Measurements from ENCODE around the gene C19orf81. TPM values are rescaled to one million over a fixed set of nuclear protein-coding genes. Genes with fewer than 3 reads are reported as not detected.

The C19orf81 gene
- total and polyA plus RNA-seq, 2 of the 8 experiments (the other 6 are each of a cell fraction or from before 2014, with no cell fraction given) = 11.7 to 13.0 TPM

GRCh38 chr19:50647879-50648615, 1.2 kb upstream of the C19orf81 start:
- no peak overlapping the region for H2BK20ac ChIP-seq (ENCODE audit: low read length)
- no peak overlapping the region for H3K23ac ChIP-seq (ENCODE audit: insufficient read length)
- H3K23me2 ChIP-seq (ENCODE audit: low read depth, low read length) = peaks cover 10% of the 10 kb centered on the region; the same call in 1 of the 2 replicates
- no peak overlapping the region for H2BK120ac ChIP-seq (replicated peaks; ENCODE audit: low read depth, low read length)
- H3K4me2 ChIP-seq (ENCODE audit: insufficient read depth in 1 of 2, low read depth in 2 of 2, low read length in 2 of 2) = no peak overlapping the region
- POLR2A ChIA-PET (ENCODE audit: partially characterized antibody) = interaction anchor here (0.6 kb wide), 1 partner anchor 89 kb away, joined by 3 read pairs; no protein-coding TSS in a partner anchor
- H2BK5ac ChIP-seq (ENCODE audit: low read depth, low read length) = no peak overlapping the region
- H3K79me1 ChIP-seq (ENCODE audit: low read depth, low read length) = no peaks in the 10 kb centered on the region
- H2BK12ac ChIP-seq (ENCODE audit: low read depth, low read length) = 0 out of 2 replicates have a peak overlapping the region, but pooled peaks have one; percentile 39
- H3K27me3 ChIP-seq (replicated peaks in 1 of 4; ENCODE audit: control insufficient read depth in 3 of 4, extremely low read depth in 1 of 4, insufficient read depth in 3 of 4, low read length in 3 of 4) = peaks cover 0 to 23% (median 12%) of the 10 kb centered on the region in 4 experiments; a peak in 5 of 7 replicates
- CTCF ChIA-PET (ENCODE audit: partially characterized antibody) = interaction anchor here (0.6 to 3.0 kb wide), 7 partner anchors 9 to 161 kb away, joined by 3 to 11 read pairs (median 5); no protein-coding TSS in a partner anchor
- no peaks in the 10 kb centered on the region for H3K36me3 ChIP-seq (ENCODE audit: control insufficient read depth in 2 of 4, insufficient read depth in 4 of 4, low read length in 3 of 4)
- H3K14ac ChIP-seq (ENCODE audit: insufficient read length) = no peak overlapping the region
- H4K91ac ChIP-seq (replicated peaks; ENCODE audit: insufficient read length, low read length) = no peak overlapping the region
- H3K79me2 ChIP-seq (ENCODE audit: control insufficient read depth in 1 of 2, insufficient read depth in 2 of 2, low read length in 2 of 2) = no peaks in the 10 kb centered on the region
- no peak overlapping the region for H3K56ac ChIP-seq (replicated peaks; ENCODE audit: insufficient read length, low read depth, low read length)
- no peak overlapping the region for H3K4ac ChIP-seq (replicated peaks; ENCODE audit: insufficient read length, low read depth, low read length)
- H3K27ac ChIP-seq (ENCODE audit: low read depth, low read length) = no peak overlapping the region
- H2BK15ac ChIP-seq (ENCODE audit: low read length) = peak overlapping the region; percentile 81; the same call in 1 of the 2 replicates
- H4K8ac ChIP-seq (ENCODE audit: extremely low read depth, insufficient read depth, low read length) = no peak overlapping the region
- H3K9ac ChIP-seq (replicated peaks in 1 of 4; ENCODE audit: extremely low read depth in 1 of 4, low read depth in 3 of 4, low read length in 3 of 4) = no peak overlapping the region
- no peaks in the 10 kb centered on the region for H4K20me1 ChIP-seq (replicated peaks in 1 of 2; ENCODE audit: control insufficient read depth in 1 of 2, insufficient read depth in 2 of 2, low read length in 2 of 2)
- WGBS, 2 experiments (ENCODE audit: extremely low coverage in 1 of 2, insufficient coverage in 1 of 2, insufficient read length in 1 of 2, insufficient replicate concordance in 2 of 2, low coverage in 1 of 2, low lambda C conversion rate in 2 of 2, missing lambda C conversion rate in 1 of 2) = 90% methylated on average over 9 of the region's 10 CpGs; no CpG with 5 or more reads in 1 of the 2 experiments
- no peak overlapping the region for H3K18ac ChIP-seq (ENCODE audit: extremely low read depth, low read length)
- FAIRE-seq (no peak), DNase-seq (ENCODE audit: low read depth in 1 of 2, low spot score in 2 of 2) (no peak)
- no peak overlapping the region for H3K4me3 ChIP-seq (ENCODE audit: extremely low read depth in 1 of 4, insufficient read depth in 2 of 4, low read depth in 3 of 4, low read length in 4 of 4)
- no peak overlapping the region for H2AFZ ChIP-seq (ENCODE audit: low read length)
- no peak overlapping the region for H4K5ac ChIP-seq (ENCODE audit: insufficient read length, low read depth, low read length)
- H2AK5ac ChIP-seq (ENCODE audit: low read depth, low read length) = peak overlapping the region; percentile 24; the same call in 1 of the 2 replicates
- H3K4me1 ChIP-seq (replicated peaks in 1 of 4; ENCODE audit: control insufficient read depth in 3 of 4, insufficient read depth in 4 of 4, low read length in 3 of 4) = peaks cover 0 to 5% (median 4%) of the 10 kb centered on the region in 4 experiments; a peak in 6 of 7 replicates
- H3K9me3 ChIP-seq (ENCODE audit: insufficient read depth in 2 of 2, low read depth in 1 of 2, low read length in 1 of 2) = no peaks in the 10 kb centered on the region
- TF ChIP-seq SP4 (IDR thresholded peaks at IDR 0.05; ENCODE audit: low read length) (no peak), POLR2AphosphoS5 (IDR thresholded peaks at IDR 0.05; ENCODE audit: low read depth, low read length) (no peak), CBX5 (IDR thresholded peaks at IDR 0.05; ENCODE audit: low read depth, low read length) (no peak), TAF7 (optimal IDR thresholded peaks at IDR 0.05; ENCODE audit: borderline replicate concordance, low read depth, low read length) (no peak)
